Stimulated activated CD4-positive, alpha-beta T cell treated with anti-CD3 and anti-CD28 coated beads, Interleukin-12 subunit alpha, Interleukin-12 subunit beta, amount 100 ng/mL, for 24 hours (primary cell): Measurements from ENCODE around the gene TOP3B.

ENCODE experiments used
- DNase-seq, 2 experiments: peaks; one replicate each; pipeline ENCODE4 v3.0.0-alpha.2; 2020; ENCODE audit warnings: low read depth in 2 of 2

Gene TOP3B

DNA sequence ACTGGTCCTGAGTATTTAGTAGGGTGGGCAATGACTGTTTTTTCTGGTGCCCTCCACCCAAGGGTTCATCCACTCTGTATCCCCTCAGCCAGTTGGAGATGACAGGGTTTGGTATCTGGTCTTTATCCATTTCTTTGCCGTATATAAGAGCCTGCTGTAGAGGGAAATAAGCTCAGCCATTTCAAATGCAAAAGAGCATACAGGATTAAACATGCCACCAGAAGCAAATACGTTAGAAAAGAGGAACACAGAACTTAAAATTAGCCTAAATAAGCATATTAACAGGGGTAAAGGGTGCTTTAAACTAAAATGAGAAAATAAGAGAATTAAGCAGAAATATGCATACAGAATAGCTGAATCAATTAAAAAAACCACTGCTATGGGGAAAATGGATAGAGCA lies 27.8 kb upstream of the TOP3B start:
- DNase-seq = no peak

- no peak for DNase-seq
Measured at GRCh38 chr22:22009661-22010060, 27.1 kb upstream of the TOP3B start.

- no peak for DNase-seq
Measured at GRCh38 chr22:22006596-22006990, 24.0 kb upstream of the TOP3B start.

GRCh38 chr22:22005945-22006595 lies 23.5 kb upstream of the TOP3B start:
- no peak for DNase-seq

DNA sequence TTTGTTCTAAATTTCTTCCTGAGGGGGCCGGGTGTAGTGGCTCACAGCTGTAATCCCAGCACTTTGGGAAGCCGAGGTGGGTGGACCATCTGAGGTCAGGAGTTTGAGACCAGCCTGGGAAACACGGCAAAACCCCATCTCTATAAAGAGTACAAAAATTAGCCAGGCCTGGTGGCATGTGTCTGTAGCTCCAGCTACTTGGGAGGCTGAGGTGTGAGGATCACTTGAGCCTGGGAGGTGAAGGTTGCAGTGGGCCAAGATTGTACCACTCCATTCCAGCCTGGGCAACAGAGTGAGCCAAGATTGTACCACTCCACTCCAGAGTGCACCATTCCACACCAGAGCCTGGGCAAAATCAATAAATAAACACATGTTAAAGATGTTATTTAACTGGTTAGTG lies 20.6 kb upstream of the TOP3B start:
- no peak for DNase-seq

DNA sequence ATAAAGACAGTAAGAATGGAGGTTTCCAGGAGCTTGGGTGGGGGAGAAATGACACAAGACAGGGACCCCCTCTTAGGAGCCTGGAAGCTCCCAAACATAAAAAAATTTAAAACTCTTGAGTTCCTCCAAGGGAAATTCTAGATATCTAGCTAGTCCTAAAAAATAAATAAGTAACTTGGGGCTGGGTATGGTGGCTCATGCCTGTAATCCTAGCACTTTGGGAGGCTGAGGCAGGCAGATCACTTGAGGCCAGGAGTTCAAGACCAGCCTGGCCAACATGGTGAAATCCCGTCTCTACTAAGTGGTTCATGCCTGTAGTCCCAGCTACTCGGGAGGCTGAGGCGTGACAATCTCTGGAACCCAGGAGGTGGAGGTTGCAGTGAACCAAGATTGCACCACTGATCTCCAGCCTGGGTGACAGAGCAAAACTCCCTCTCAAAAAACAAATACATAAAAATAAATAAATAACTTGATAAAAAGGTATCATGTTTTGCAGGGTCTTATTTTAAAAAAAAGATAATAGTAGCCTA lies 20.0 kb upstream of the TOP3B start:
- DNase-seq = no peak

- DNase-seq = no peak
Measured at GRCh38 chr22:22001664-22002525, 19.3 kb upstream of the TOP3B start.

GRCh38 chr22:21998595-21999247 lies 16.1 kb upstream of the TOP3B start:
- DNase-seq = no peak

DNA sequence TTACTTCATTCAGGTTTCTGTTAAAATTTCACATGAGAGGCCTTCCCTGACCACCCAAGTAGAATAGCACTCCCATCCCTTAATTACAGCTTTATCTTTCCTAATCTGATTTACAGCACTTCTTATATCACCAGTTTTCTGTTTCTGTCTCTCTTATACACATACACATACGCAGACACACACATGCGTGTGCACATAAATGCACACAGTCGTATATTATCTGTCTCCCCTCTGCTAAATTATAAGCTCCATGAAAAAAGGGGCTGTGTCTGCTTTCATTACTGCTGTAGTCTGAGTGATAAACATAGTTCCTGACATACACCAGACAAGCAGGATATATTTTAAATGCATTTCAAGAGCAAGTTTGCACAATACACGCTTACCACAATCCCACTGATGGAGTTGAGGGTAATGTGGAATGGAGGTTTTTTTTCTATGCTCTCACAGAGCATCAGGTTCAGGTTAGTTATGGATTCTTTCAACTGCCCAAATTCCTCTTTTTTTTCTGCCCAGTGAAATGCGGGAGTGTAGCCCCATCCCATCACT lies 13.7 kb upstream of the TOP3B start:
- no peak for DNase-seq

DNA sequence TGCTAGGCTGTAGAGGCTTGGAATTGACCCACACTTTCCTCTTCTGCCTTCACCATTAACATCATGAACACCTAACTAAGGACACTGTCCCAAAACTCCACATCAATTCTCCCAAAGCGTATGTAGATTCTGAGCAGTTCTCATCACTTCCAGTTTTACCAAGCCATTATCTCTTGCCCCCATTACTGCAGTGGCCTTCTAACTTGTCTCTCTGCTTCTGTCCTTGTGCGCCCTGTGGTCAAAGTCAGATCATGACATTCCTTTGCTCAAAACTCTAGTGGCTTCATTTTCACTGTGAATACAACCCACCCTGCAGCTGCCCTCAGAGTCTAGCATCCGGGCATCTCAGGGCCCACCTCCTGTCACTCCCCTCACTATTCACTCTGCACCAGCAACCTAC lies 13.1 kb upstream of the TOP3B start:
- no peak for DNase-seq

- DNase-seq = no peak
Measured at GRCh38 chr22:21994881-21995444, 12.4 kb upstream of the TOP3B start.

GRCh38 chr22:21992593-21993237 lies 10.1 kb upstream of the TOP3B start:
- no peak for DNase-seq

GRCh38 chr22:21991774-21992173 lies 9.2 kb upstream of the TOP3B start:
- DNase-seq = no peak

DNA sequence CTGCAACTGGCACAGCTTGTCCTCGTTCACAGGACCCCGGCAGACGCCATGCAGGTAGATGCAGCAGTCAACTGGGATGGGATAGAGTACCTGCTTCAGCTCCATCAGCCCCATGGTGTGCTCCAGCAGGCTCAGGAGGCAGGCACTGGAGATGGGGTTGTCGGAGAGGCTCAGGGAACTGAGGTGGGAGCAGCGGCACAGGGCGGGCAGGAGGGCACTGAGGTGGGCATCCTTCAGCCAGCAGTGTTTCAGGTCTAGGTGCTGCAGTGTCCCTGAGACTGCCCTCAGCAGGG lies 8.7 kb upstream of the TOP3B start:
- no peak for DNase-seq

GRCh38 chr22:21990445-21991303 lies 8.1 kb upstream of the TOP3B start:
- DNase-seq = no peak

GRCh38 chr22:21989049-21989448 lies 6.5 kb upstream of the TOP3B start:
- DNase-seq = no peak

DNA sequence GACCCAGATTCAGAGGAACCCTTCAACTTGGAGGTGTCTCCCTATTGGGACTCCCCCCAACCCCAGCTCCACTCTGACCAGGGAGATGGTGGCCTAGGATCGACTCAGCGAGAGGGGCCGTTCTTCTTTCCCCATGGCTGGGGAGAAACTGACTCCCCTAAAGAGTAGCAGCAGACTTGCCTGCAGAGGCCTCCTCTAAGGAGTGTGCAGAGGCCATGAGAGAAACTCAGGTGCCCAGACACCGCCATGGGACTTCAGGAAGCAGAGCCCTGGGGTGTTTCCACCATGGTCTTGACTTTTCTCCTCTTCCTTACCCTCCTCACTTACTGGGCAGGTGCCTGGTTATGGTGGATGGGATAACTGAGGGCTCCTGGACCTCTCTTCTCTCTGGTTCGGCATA lies 2.6 kb upstream of the TOP3B start:
- DNase-seq = no peak

DNA sequence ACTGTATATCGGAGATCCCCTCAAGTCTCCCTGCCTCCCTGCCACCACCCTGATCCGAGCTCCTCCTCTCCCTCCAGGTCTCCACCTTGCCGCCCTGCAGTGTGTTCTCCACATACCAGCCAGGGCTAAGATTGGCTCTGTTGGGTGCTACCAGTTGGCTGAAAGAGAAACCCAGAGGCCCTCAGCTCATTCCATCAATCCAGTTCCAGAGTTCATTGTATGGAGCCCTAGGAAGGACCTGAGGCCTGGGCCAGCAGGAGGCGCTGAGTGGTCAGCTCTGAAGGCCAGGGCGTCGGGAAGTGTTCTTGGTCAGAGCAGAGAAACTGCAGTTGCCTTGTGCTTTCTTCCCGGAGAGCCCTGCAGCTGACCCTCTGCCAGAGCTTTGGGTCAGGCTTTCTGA lies 2.2 kb upstream of the TOP3B start:
- no peak for DNase-seq

GRCh38 chr22:21981874-21982273 lies 713 bp downstream of the TOP3B start:
- DNase-seq = no peak

GRCh38 chr22:21980547-21980946 lies 2.0 kb downstream of the TOP3B start:
- no peak for DNase-seq
